ENCODE data around the gene CFAP57. TPM values are rescaled to one million over a fixed set of nuclear protein-coding genes. Genes with fewer than 3 reads are reported as not detected.

The CFAP57 gene
- total RNA-seq, 2 donors from 2014 or later = 0.14 to 4.7 TPM

DNA sequence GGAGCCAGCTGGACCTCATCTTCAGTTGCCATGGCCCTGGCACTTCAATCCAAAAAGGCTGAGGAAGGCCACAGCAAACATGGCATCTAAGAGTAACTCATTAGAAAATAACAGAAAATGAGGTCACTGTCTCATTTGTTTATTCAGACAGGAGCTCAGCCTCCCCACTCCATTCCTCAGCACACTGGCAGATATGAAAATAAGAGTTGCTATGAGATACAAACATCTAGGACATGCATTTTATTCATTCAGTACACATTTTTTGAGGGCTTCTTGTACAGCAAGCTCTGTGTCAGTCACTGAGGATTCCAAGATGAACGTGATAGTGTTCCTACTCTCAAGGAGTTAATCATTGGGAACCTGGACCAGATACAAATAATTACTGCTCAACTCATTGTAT, 65.0 kb downstream of the CFAP57 start:
- no peaks in the 10 kb centered on the region for H3K9me3 ChIP-seq
- H3K4me1 ChIP-seq (replicated peaks) = peaks cover 9% of the 10 kb centered on the region
- no peaks in the 10 kb centered on the region for H3K36me3 ChIP-seq
- peak overlapping the region in 1 of 2 donors; percentile 28 for H3K27ac ChIP-seq
- TF ChIP-seq, protein P1, sequence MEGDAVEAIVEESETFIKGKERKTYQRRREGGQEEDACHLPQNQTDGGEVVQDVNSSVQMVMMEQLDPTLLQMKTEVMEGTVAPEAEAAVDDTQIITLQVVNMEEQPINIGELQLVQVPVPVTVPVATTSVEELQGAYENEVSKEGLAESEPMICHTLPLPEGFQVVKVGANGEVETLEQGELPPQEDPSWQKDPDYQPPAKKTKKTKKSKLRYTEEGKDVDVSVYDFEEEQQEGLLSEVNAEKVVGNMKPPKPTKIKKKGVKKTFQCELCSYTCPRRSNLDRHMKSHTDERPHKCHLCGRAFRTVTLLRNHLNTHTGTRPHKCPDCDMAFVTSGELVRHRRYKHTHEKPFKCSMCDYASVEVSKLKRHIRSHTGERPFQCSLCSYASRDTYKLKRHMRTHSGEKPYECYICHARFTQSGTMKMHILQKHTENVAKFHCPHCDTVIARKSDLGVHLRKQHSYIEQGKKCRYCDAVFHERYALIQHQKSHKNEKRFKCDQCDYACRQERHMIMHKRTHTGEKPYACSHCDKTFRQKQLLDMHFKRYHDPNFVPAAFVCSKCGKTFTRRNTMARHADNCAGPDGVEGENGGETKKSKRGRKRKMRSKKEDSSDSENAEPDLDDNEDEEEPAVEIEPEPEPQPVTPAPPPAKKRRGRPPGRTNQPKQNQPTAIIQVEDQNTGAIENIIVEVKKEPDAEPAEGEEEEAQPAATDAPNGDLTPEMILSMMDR (IDR thresholded peaks at IDR 0.05) = no peak
- no peak for TF ChIP-seq POLR2AphosphoS5 (IDR thresholded peaks at IDR 0.05)
- no peak for TF ChIP-seq POLR2A (IDR thresholded peaks at IDR 0.05)
- 39% methylated on average over 1 of the region's 1 CpG for WGBS
- intact Hi-C loops (cut with DNase I) = loop anchor here (5.0 kb wide), 1 partner anchor 130 kb away; the partner anchor contains the start of gene ELOVL1
- DNase-seq (ENCODE audit: low spot score) = no peak
- no peaks in the 10 kb centered on the region for H3K27me3 ChIP-seq (replicated peaks; ENCODE audit: insufficient read depth)
- H3K4me3 ChIP-seq = no peak overlapping the region

DNA sequence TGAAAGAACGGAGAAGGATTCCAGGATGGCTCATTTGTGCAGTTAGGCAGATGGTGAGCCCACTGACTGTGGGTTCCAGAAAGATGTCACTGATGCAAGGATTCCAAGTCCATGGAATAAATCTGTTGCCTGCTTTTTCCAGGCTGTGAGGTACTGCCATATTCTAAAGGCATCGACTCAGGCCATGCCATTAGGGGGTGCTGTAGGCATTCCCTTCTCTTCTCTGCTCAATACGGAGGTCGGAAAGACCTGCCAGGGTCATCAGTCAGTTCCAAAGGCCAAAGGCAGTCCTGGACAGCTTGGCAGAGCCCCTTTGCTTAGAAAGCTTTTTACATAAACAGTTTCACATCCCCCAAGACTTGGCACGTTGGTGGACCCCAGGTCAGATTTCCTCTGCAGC, 66.0 kb downstream of the CFAP57 start:
- peak overlapping the region in 1 of 2 donors; percentile 33 for H3K27ac ChIP-seq
- DNase-seq (ENCODE audit: low spot score) = peak; percentile 52
- no peaks in the 10 kb centered on the region for H3K36me3 ChIP-seq
- peaks cover 9% of the 10 kb centered on the region for H3K4me1 ChIP-seq (replicated peaks)
- H3K9me3 ChIP-seq = no peaks in the 10 kb centered on the region
- H3K4me3 ChIP-seq = no peak overlapping the region
- TF ChIP-seq, protein P1 (IDR thresholded peaks at IDR 0.05) = peak; percentile 32 to 77 (median 70)
- peak; percentile 31 for TF ChIP-seq POLR2AphosphoS5 (IDR thresholded peaks at IDR 0.05)
- TF ChIP-seq POLR2A (IDR thresholded peaks at IDR 0.05) = no peak
- no peaks in the 10 kb centered on the region for H3K27me3 ChIP-seq (replicated peaks; ENCODE audit: insufficient read depth)
- intact Hi-C loops (cut with DNase I) = loop anchor here (5.0 kb wide), 1 partner anchor 129 kb away; the partner anchor contains the start of gene ELOVL1
- WGBS = 24% methylated on average over 5 of the region's 5 CpGs

DNA sequence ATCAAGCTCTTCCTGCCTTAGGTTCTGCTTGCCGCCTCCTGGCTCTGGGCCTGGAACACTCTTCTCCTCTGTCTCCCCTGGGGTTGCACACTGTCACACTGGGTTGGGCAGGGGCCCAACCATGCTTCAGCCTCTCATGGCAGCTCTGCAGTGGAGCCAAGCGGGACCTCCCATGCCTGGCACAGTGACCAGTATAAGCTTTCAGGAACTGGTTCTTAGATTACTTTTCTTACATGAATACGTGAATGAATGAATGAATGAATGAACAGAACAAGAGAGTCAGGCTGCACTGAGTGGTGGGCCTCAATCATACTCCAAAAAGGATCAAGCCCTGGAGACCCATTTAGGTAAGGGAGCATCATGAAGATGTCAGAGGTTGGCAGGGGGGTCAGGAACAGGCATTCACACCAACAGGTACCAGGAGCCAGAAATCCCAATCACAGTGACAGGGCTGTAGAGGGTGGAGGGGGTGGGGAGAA, 66.9 kb downstream of the CFAP57 start:
- WGBS = 51% methylated on average over 3 of the region's 3 CpGs
- no peaks in the 10 kb centered on the region for H3K27me3 ChIP-seq (replicated peaks; ENCODE audit: insufficient read depth)
- H3K4me1 ChIP-seq (replicated peaks) = peaks cover 9% of the 10 kb centered on the region
- no peaks in the 10 kb centered on the region for H3K36me3 ChIP-seq
- peak overlapping the region; percentile 35 to 61 for H3K27ac ChIP-seq
- H3K9me3 ChIP-seq = no peaks in the 10 kb centered on the region
- TF ChIP-seq POLR2AphosphoS5 (IDR thresholded peaks at IDR 0.05) (no peak), POLR2A (IDR thresholded peaks at IDR 0.05) (no peak)
- TF ChIP-seq, protein P1 (IDR thresholded peaks at IDR 0.05) = no peak
- no peak overlapping the region for H3K4me3 ChIP-seq
- no peak for DNase-seq (ENCODE audit: low spot score)
- intact Hi-C loops (cut with DNase I) = loop anchor here (5.0 kb wide), 1 partner anchor 128 kb away; the partner anchor contains the start of gene ELOVL1

DNA sequence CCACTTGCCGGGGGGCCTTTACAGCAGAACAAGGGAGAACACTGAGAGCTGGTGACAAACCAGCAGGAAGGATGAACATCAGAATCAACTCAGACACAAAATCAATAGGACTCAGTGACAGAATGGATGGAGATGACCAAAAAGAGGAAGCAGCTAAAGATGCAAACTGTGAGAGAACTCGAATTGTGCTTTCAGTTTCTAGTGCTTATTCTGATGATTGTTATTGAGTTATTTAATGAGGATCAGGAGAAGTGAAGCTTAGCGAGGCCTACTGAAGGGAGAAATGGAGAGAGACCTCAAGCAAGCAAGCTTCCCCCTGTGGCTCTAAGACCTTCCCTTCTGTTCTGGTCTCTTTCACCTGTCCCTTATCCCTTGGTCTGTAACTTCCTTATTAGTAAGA, 67.4 kb downstream of the CFAP57 start:
- DNase-seq (ENCODE audit: low spot score) = no peak
- TF ChIP-seq, protein P1 (IDR thresholded peaks at IDR 0.05) = no peak
- TF ChIP-seq POLR2AphosphoS5 (IDR thresholded peaks at IDR 0.05) = no peak
- TF ChIP-seq POLR2A (IDR thresholded peaks at IDR 0.05) = no peak
- H3K4me3 ChIP-seq = no peak overlapping the region
- H3K9me3 ChIP-seq = no peaks in the 10 kb centered on the region
- H3K36me3 ChIP-seq = no peaks in the 10 kb centered on the region
- H3K27ac ChIP-seq = peak overlapping the region; percentile 35 to 61
- H3K27me3 ChIP-seq (replicated peaks; ENCODE audit: insufficient read depth) = no peaks in the 10 kb centered on the region
- H3K4me1 ChIP-seq (replicated peaks) = peaks cover 6% of the 10 kb centered on the region
- intact Hi-C loops (cut with DNase I) = loop anchor here (5.0 kb wide), 1 partner anchor 128 kb away; the partner anchor contains the start of gene ELOVL1
- 75% methylated on average over 3 of the region's 3 CpGs for WGBS

DNA sequence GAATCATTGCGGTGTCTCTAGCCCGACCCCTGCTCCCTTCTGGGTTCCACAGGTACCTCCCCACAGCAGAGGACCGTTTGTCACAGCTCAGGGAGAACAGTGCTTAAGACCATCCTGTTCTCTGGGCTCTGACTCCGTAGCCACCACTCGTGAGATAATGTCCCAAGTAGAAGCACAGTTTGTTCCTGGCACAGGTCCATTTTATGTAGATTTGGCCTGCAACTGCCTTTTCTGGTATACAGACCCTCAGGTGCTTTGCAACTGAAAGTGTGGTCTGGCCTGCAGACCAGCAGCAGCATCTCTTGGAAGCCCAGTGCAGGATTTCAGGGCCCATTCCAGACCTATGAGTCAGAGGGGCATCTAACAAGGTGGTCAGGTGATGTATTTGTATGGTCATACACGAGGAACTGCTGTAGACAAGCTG, 69.3 kb downstream of the CFAP57 start:
- Histone ChIP-seq H3K36me3 (no peaks in the 10 kb centered on the region), H3K4me1 (replicated peaks) (no peaks in the 10 kb centered on the region), H3K27ac (peak overlapping the region; percentile 35 to 61), H3K4me3 (no peak overlapping the region), H3K27me3 (replicated peaks; ENCODE audit: insufficient read depth) (no peaks in the 10 kb centered on the region), H3K9me3 (no peaks in the 10 kb centered on the region)
- WGBS = 22% methylated on average over 6 of the region's 6 CpGs
- intact Hi-C loops (cut with DNase I) = loop anchor here (5.0 kb wide), 1 partner anchor 51 kb away; no protein-coding TSS in a partner anchor
- peak; percentile 36 for DNase-seq (ENCODE audit: low spot score)
- TF ChIP-seq POLR2A (IDR thresholded peaks at IDR 0.05) (no peak), POLR2AphosphoS5 (IDR thresholded peaks at IDR 0.05) (peak; percentile 79)
- TF ChIP-seq, protein P1 (IDR thresholded peaks at IDR 0.05) = no peak

Data from prostate gland (tissue), 2 donors.